ENCODE measurements around the gene RASAL3.
A peak's percentile ranks its signal among the peaks of the same experiment; 100 is the strongest.

Gene RASAL3

DNA sequence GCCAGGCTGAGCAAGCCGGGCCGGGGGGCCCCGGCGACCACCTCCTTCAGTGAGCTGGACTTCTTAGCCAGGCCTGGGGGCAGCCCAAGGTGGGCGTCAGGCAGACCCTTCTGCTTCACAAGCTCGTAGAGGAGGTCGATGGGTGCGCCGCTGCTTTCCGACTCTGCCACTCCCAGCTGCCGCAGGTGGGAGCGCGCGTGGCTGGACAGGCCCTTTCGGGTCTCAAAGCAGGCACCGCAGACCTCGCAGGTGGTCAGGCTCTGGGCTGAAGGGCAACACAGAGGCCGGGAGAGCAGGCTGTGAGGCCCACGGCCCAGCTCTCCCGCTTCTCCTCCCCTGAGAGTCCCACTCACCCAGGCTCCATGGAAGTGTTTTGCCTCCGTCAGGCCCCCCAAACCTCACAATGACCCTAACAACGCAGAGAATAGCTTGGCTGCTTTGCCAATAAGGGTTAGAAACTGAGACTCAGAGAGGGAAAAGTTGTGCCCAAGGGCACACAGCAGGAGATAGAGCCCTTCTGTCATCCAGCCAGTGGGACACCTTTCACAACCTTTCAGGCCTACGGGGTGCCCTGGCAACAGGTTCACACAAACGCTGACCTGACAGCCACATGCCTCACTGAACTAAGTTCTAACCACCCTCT lies 34.4 kb downstream of the RASAL3 start:
- H3K27ac ChIP-seq: no peak overlapping the region

DNA sequence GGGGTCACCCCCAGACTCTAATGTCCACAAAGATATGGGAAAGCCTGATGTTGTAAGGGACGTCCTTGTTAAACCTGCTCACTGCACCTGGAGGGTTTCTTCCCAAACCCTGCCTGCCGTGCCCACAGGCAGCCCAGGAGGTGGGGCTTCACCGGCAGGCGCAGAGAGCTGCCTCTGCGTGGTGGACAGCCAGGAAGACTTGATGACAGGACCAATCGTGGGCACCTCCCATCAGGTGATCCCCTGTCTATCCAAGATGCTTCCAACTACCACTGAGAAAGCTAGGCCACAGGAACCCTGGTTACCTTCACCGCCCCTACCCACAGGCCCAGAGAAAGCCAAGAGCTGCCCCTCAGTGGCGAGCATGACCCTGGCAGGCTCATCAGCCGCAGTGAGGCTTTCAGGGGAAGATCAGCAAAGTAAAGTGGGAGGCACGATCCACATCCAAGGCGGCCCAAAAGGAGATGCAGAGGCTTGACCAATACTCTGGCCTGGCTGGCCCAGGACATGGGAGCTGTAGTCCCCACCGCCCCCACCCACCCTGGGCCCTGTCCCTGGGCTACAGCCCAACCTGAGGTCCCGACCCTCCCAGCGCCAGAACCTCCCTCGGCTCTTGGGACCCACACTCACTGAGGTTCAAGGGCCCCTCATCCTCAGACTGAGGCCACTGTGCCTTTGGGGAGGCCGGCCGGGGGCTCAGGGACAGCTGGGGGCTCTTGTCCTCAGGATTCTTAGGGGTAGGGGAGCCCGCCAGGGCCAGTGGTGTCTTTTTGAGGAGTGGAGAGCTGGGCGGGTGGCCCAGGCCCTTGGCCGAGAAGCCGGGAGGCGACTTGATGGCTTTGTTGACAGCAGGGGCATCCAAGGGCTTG lies 35.2 kb downstream of the RASAL3 start:
- DNase-seq: no peak
- no peak overlapping the region for H3K27ac ChIP-seq
- no peak overlapping the region for H3K4me3 ChIP-seq (ENCODE audit: low read depth, low read length)
- TF ChIP-seq, protein P1, sequence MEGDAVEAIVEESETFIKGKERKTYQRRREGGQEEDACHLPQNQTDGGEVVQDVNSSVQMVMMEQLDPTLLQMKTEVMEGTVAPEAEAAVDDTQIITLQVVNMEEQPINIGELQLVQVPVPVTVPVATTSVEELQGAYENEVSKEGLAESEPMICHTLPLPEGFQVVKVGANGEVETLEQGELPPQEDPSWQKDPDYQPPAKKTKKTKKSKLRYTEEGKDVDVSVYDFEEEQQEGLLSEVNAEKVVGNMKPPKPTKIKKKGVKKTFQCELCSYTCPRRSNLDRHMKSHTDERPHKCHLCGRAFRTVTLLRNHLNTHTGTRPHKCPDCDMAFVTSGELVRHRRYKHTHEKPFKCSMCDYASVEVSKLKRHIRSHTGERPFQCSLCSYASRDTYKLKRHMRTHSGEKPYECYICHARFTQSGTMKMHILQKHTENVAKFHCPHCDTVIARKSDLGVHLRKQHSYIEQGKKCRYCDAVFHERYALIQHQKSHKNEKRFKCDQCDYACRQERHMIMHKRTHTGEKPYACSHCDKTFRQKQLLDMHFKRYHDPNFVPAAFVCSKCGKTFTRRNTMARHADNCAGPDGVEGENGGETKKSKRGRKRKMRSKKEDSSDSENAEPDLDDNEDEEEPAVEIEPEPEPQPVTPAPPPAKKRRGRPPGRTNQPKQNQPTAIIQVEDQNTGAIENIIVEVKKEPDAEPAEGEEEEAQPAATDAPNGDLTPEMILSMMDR (IDR thresholded peaks at IDR 0.05; ENCODE audit: low read depth, low read length): no peak
- no peaks in the 10 kb centered on the region for H3K9me3 ChIP-seq (ENCODE audit: severe bottlenecking)
- H3K27me3 ChIP-seq (ENCODE audit: insufficient read depth, low read depth, severe bottlenecking): no peaks in the 10 kb centered on the region
- peaks cover 70% of the 10 kb centered on the region for H3K36me3 ChIP-seq

More for the DNA sequence above, 34.4 kb downstream of the RASAL3 start:
- peaks cover 63% of the 10 kb centered on the region for H3K36me3 ChIP-seq
- TF ChIP-seq, protein P1 (IDR thresholded peaks at IDR 0.05; ENCODE audit: low read depth, low read length): no peak
- DNase-seq: no peak
- H3K9me3 ChIP-seq (ENCODE audit: severe bottlenecking): no peaks in the 10 kb centered on the region
- H3K27me3 ChIP-seq (ENCODE audit: insufficient read depth, low read depth, severe bottlenecking): no peaks in the 10 kb centered on the region
- no peak overlapping the region for H3K4me3 ChIP-seq (ENCODE audit: low read depth, low read length)

DNA sequence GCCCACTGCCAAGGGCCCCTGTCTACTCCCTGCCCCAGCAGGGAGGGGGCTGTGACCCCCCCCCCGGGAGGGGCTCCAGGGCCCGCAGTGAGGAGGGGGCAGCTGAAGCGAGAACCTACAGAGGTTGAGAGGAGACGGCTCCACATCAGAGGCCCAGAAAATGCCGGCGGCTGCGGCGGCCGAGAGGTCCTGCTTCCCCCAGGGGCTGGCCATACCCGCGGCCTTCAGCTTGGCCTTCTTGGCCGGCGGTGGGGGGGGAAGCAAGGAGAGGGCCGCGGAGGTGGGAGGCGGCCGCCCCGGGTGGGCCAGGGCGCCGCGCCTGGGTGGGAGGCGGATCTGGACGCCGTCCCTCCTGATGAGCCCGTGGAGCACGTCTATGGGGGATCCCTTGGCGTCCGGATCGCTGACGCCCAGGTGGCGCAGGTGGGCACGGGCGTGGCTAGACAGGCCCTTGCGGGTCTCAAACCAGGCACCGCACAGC lies 36.3 kb downstream of the RASAL3 start:
- DNase-seq: no peak
- H3K9me3 ChIP-seq (ENCODE audit: severe bottlenecking): no peaks in the 10 kb centered on the region
- no peak overlapping the region for H3K4me3 ChIP-seq (ENCODE audit: low read depth, low read length)
- H3K36me3 ChIP-seq: peaks cover 82% of the 10 kb centered on the region
- no peaks in the 10 kb centered on the region for H3K27me3 ChIP-seq (ENCODE audit: insufficient read depth, low read depth, severe bottlenecking)
- no peak overlapping the region for H3K27ac ChIP-seq
- TF ChIP-seq, protein P1 (IDR thresholded peaks at IDR 0.05; ENCODE audit: low read depth, low read length): no peak

DNA sequence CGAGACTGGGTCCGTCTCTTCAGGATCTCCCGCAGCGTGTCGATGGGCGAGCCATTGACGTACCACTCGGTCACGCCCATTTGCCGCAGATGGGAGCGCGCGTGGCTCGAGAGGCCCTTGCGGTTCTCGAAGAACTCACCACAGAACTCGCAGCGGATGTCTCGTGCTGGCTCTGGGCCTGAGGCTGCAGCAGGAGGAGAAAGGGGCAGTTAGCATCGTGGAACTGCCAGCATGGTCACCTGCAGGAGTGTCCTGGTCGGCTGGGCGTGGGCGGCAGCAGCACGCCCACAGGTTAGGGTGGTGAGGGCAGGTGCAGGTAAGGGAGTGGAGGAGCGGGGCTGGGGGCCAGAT lies 37.0 kb downstream of the RASAL3 start:
- no peak for DNase-seq
- Histone ChIP-seq H3K36me3 (peaks cover 86% of the 10 kb centered on the region), H3K27me3 (ENCODE audit: insufficient read depth, low read depth, severe bottlenecking) (no peaks in the 10 kb centered on the region), H3K4me3 (ENCODE audit: low read depth, low read length) (no peak overlapping the region), H3K27ac (no peak overlapping the region), H3K9me3 (ENCODE audit: severe bottlenecking) (no peaks in the 10 kb centered on the region)
- TF ChIP-seq, protein P1 (IDR thresholded peaks at IDR 0.05; ENCODE audit: low read depth, low read length): no peak

DNA sequence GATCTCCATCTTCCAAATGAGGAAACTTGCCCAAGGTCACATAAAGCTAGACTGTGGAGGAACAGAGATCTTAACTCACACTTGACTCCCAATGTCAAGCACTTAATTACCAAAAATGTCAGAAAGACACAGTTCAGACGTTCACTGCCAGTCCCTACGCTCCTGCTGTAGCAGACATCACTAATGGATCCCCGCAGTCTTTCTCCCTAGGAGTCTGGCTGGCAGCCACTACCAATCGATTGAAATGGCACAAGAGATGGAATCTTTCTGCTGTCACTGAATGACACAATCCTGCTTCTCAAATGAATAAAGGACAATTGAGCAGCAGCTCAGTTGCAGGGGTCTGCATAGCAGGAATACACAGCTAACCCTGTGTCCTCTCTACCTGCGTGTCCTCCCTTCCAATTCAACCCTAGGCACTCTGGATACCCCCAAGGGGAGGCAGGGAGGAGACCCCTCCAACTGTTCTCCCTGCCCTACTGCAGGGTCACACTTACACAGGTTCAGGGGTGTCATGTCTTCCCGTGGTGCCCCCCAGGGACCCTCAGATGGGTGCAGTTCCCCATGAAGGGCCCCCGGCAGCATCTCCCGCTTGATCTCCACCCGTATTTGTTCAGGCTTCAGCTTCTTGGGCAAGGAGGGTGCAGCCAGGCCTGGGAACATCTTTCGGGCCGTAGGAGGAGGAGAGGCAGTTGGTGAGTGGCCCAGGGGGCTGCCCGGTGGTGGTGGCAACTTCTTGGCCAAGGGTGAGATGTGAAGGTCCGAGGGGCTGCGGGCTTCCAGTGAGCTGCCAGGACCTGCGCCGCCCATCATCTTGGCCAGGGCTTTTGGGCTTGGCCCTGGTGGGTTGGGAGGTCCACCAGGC lies 37.6 kb downstream of the RASAL3 start:
- peak; percentile 42 for DNase-seq
- no peaks in the 10 kb centered on the region for H3K27me3 ChIP-seq (ENCODE audit: insufficient read depth, low read depth, severe bottlenecking)
- H3K9me3 ChIP-seq (ENCODE audit: severe bottlenecking): no peaks in the 10 kb centered on the region
- TF ChIP-seq, protein P1 (IDR thresholded peaks at IDR 0.05; ENCODE audit: low read depth, low read length): no peak
- no peak overlapping the region for H3K4me3 ChIP-seq (ENCODE audit: low read depth, low read length)
- H3K36me3 ChIP-seq: peaks cover 88% of the 10 kb centered on the region
- H3K27ac ChIP-seq: peak overlapping the region; percentile 29; the same call in 1 of the 2 replicates
